D721Med (cell line): Measurements from ENCODE around the gene FKBP5.
"Not testable (repeated sequence)": the region's sequence is repeated elsewhere in the genome, so short reads cannot be mapped to it uniquely, and the experiment has no call there.

Experiments
- DNase-seq: peaks from one replicate; pipeline ENCODE4 v3.0.0; 2011; ENCODE audit warnings: low spot score; ENCODE audit not compliant: insufficient read length
- FAIRE-seq: peaks from 2 replicates; lab custom pipeline; 2011; peaks lifted over from hg19 to GRCh38; lab: Jason Lieb, UNC
- TF ChIP-seq, protein P1 (sequence below): IDR thresholded peaks from 2 replicates; pipeline ENCODE4 v1.5.1; 2012; ENCODE audit warnings: mild to moderate bottlenecking, control low read depth; ENCODE audit not compliant: insufficient read depth; ENCODE audit errors: missing control alignments

Gene FKBP5

DNA sequence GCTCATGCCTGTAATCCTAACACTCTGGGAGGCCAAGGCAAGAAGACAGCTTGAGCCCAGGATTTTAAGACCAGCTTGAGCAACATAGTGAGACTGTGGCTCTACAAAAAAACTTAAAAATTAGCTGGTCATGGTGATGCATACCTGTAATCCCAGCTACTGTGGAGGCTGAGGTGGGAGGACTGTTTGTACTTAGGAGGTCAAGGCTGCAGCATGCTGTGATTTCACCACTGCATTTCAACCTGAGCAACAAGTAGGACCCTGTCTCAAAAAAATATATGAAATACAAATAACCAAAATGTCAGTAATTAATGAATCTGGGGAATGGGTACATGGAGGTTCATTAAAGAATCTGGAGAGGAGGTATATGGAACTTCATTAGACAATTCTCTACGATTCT lies 9.9 kb downstream of the FKBP5 start:
- TF ChIP-seq, protein P1, sequence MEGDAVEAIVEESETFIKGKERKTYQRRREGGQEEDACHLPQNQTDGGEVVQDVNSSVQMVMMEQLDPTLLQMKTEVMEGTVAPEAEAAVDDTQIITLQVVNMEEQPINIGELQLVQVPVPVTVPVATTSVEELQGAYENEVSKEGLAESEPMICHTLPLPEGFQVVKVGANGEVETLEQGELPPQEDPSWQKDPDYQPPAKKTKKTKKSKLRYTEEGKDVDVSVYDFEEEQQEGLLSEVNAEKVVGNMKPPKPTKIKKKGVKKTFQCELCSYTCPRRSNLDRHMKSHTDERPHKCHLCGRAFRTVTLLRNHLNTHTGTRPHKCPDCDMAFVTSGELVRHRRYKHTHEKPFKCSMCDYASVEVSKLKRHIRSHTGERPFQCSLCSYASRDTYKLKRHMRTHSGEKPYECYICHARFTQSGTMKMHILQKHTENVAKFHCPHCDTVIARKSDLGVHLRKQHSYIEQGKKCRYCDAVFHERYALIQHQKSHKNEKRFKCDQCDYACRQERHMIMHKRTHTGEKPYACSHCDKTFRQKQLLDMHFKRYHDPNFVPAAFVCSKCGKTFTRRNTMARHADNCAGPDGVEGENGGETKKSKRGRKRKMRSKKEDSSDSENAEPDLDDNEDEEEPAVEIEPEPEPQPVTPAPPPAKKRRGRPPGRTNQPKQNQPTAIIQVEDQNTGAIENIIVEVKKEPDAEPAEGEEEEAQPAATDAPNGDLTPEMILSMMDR = no peak
- no peak for FAIRE-seq
- no peak for DNase-seq

DNA sequence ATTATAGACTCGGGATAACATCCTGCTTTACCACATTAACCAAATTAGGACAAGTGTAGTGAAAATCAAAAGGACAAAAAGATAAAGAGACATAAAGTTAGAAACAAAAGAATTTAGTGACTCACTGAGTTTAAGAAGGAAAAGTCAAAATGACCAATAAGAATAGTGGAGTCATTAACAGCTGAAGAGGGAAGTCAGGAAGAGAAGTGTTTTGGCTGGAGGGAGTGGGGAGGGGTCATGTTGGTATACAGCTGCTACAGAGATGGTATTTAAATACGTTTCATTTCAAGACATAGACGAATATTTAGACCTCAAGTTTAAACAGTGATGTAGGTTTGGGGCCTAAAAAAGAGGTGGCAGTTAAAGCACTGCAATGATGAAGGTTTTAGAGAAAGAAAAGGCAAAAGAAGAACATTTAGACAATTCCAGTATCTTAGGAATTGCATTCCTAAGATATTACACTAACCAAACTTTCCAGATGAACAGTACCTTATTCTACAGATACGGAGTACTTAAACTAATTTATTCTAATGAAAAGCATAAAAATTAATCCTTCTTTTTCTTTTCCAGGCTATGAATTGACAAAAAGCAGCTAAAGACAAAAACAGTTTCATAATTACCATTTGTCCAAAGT lies 10.6 kb downstream of the FKBP5 start:
- DNase-seq (no peak), FAIRE-seq (no peak)
- TF ChIP-seq, protein P1 = no peak

DNA sequence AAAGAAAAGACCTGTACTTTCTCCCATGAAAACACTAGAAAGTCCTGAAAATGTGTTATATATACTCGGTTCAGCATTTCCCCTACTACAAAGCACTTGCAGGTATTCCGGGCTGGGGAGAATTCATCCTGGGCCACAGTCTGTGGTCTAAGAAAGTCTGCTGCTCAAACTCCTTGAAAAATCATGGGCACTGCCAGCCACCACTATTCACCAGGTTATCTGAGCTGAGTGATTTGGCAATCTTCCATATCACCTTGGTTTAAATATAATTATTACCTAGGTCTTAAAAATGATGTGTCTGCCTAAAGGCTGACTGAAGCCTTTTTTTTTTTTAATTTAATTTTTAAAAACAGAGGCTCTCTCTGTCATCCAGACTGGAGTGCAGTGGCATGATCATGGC lies 11.3 kb downstream of the FKBP5 start:
- TF ChIP-seq, protein P1 = no peak
- DNase-seq = no peak
- no peak for FAIRE-seq

DNA sequence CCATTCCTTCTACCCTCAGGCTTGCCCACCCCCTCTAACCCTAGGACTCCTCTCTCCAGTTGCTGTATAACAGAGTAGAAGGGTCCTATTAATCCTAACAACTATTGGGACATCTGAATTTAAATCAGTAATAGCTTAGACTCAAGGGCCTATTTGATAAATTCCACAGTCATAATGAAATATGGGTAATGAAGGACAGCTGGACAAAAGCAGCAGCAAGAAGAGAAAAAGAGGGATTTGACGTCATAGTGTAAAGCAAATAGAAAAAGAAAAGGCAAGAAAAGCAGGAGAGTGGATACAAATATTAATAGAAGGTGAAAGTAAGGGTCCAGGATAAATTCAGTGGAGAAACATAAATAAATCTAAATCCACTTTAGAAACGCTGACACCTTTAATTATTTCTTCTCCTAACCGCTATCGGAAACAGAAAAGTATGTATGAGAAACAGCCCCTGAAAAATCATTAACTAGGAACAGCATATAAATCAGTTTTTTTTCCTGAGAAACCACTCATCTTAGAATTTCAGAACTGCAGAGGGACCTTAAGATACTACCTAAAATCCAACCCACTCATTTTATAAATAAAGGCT lies 12.8 kb downstream of the FKBP5 start:
- FAIRE-seq (no peak), DNase-seq (no peak)
- TF ChIP-seq, protein P1 = no peak

DNA sequence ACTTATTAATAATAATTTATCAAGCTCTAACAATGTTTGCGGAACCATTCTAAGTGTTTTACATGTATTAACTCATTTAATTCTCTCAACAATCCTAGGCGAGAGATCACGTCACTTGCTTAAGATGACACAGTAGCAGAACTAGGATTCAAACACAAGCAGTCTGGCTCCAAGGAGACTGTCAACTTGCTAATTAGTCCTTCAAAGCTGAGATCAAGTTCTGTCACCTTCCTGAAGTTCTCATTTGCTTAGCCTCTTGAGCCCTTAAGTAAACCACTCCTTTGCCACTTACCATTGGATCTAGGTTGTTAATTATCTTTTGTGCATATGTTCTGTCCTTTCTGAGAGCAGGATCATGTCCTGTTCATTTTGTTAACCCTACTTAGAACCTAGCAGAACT lies 14.1 kb downstream of the FKBP5 start:
- DNase-seq (no peak), FAIRE-seq (peak; percentile 87)
- TF ChIP-seq, protein P1 = no peak

DNA sequence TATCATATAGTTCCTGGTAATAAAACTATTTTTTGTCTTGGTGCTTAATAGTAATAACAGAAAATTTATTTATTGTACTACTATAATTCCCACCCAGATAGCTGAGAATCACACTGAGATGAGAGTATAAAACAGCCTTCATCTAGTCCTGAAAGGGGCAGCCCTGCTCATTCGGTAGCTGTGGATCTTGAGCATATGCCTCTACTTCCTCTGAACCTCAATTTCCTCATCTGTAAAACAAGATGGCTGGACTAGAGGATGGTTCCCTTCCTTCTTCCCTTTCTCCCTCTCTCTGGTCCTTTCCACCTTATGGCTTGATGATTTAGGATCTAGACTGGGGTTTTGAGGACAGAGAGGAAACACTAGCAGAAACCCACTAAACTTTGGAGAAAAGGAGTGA lies 15.0 kb downstream of the FKBP5 start:
- TF ChIP-seq, protein P1 = no peak
- DNase-seq = no peak
- FAIRE-seq = no peak

DNA sequence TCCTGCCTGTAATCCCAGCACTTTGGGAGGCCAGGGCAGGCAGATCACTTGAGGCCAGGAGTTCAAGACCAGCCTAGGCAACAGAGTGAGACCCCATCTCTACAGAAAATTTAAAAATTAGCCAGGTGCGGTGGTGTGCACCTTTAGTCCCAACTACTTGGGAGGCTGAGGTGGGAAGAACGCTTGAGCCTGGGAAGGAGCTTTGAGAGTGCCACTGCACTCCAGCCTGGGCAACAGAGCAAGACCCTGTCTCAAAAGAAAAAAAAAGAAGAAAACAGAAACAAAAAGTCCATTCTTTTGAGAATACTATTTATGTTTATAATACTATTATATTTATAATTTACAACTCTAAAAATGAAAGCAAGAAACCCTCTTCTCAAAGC lies 15.4 kb downstream of the FKBP5 start:
- DNase-seq, FAIRE-seq: not testable (repeated sequence)

DNA sequence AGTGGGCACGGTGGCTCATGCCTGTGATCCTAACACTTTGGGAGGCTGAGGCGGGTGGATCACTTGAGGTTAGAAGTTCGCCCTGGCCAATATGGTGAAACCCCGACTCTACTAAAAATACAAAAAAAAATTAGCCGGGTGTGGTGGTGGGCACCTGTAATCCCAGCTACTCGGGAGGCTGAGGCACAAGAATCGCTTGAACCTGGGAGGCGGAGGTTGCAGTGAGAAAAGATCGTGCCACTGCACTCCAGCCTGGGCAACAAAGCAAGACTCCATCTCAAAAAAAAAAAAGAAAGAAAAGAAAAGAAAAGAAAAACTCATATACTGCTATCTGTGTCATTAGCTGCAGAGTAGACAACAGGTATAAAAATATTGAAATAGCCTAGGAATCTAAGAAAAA lies 18.3 kb downstream of the FKBP5 start:
- not testable (repeated sequence) for FAIRE-seq, DNase-seq
